Left ventricle myocardium inferior (tissue), 1 donor: ENCODE measurements around the gene TRPV5. TPM values are rescaled to one million over a fixed set of nuclear protein-coding genes. Genes with fewer than 3 reads are reported as not detected.

Experiments
- DNase-seq: peaks from one replicate; pipeline ENCODE4 v3.0.0-alpha.2; 2020
- H3K27ac ChIP-seq: fragments of 200-600 bp; replicated peaks from 2 replicates; pipeline ENCODE4 v1.8.0; 2021
- H3K27me3 ChIP-seq: fragments of 200-600 bp; 2 replicates; pipeline ENCODE4 v1.8.0; 2021; ENCODE audit warnings: low read depth
- H3K36me3 ChIP-seq: fragments of 200-600 bp; 2 replicates; pipeline ENCODE4 v1.8.0; 2021
- H3K4me1 ChIP-seq: fragments of 200-600 bp; 2 replicates; pipeline ENCODE4 v1.8.0; 2021
- H3K4me3 ChIP-seq: fragments of 200-600 bp; 2 replicates; pipeline ENCODE4 v1.8.0; 2021; ENCODE audit warnings: mild to moderate bottlenecking, moderate library complexity
- H3K9me3 ChIP-seq: fragments of 200-600 bp; replicated peaks from 2 replicates; pipeline ENCODE4 v1.8.0; 2021
- intact Hi-C: fragments of 100-400 bp; cut with micrococcal nuclease; formaldehyde crosslinking; loops from one replicate; pipeline ENCODE4 v1.11.0; 2022
- total RNA-seq: library from RNA; stranded (reverse); fragmentation: NEBNext Ultra II Directional; extraction: Animal tissue kit (Norgen Biotek cat#: 25700); gene quantifications from one replicate; pipeline ENCODE4 v1.2.1, GENCODE V29; 2021
- TF ChIP-seq, protein P1 (sequence below): fragments of 200-600 bp; IDR thresholded peaks from 2 replicates; pipeline ENCODE4 v1.8.0; 2021; ENCODE audit warnings: antibody characterized with exemption, mild to moderate bottlenecking, borderline replicate concordance
- donor health status: DM: no; HTN: yes; CAD: no; lungs with severe emphysema.

The TRPV5 gene
- total RNA-seq, 1 donor from 2014 or later = not detected

DNA sequence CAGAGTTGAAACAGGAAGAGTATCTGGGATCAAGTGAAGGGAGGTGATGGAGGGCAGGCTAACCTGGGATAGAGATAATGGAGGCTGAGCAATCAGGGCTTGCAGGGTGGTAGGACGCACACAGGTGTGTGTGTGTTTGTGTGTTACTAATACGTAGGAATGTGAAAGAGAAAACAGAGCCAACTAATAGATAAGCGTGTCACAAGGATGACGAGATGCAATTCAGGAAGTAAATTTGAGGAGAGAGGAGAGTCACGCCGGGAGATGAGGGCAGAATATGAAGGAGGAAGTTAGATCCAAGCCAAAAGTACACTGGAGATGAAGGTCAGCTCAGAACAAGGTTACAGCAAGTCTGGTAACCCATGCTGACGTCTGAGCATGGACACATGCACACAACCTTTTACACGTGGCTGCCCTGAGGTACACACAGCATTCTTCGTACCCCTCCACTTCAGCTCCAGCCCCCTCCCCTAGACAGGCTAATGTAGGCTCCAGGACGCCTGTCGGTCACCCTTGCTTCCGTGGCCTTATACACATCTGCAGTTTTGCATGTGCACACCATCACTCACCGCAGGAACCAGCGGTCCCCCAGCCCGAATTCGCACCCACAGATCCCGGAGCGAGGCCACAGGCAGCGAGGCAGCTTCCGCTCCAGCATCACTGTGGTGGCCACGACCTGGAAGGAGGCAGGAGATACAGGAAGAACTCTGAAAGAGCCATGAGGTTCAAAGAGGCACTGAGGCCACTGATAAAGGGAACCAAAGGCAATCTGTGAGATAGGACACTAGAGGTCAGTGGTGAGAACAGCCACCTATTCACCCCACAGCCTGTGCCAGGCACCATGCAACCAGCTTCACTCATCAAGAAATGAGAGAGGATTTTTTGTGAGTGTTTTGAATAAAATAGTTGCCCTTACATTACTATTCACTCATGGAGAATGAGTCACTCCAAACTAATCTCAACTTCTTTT is 24.3 kb downstream of the TRPV5 start:
- Histone ChIP-seq H3K4me1 (no peaks in the 10 kb centered on the region), H3K9me3 (peaks cover 12% of the 10 kb centered on the region), H3K27ac (no peak overlapping the region), H3K27me3 (peaks cover 54% of the 10 kb centered on the region), H3K4me3 (no peak overlapping the region), H3K36me3 (no peaks in the 10 kb centered on the region)
- DNase-seq = no peak
- intact Hi-C loops = no loop called here
- TF ChIP-seq, protein P1, sequence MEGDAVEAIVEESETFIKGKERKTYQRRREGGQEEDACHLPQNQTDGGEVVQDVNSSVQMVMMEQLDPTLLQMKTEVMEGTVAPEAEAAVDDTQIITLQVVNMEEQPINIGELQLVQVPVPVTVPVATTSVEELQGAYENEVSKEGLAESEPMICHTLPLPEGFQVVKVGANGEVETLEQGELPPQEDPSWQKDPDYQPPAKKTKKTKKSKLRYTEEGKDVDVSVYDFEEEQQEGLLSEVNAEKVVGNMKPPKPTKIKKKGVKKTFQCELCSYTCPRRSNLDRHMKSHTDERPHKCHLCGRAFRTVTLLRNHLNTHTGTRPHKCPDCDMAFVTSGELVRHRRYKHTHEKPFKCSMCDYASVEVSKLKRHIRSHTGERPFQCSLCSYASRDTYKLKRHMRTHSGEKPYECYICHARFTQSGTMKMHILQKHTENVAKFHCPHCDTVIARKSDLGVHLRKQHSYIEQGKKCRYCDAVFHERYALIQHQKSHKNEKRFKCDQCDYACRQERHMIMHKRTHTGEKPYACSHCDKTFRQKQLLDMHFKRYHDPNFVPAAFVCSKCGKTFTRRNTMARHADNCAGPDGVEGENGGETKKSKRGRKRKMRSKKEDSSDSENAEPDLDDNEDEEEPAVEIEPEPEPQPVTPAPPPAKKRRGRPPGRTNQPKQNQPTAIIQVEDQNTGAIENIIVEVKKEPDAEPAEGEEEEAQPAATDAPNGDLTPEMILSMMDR = peak; percentile 17

DNA sequence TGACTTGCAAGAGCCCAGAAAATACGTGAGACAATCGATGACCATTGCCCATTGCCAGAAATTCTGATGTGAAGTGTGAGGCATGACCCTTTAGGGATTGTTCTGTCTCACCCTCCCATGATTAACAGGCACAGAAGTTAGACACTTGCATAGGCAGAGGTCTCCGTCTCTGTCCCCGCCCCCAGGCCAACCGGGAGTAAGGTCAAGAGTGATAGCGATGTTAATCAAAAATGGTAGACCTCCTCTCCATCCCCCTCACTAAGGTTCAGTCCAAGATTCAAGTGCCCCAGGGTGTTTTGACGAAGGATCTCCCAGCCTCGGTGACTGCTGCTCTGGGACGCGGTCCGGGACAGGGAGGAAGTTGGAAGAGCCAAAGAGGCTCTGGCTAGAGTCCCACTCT is 25.3 kb downstream of the TRPV5 start:
- Histone ChIP-seq H3K4me3 (no peak overlapping the region), H3K4me1 (no peaks in the 10 kb centered on the region), H3K36me3 (no peaks in the 10 kb centered on the region), H3K9me3 (peaks cover 20% of the 10 kb centered on the region), H3K27ac (no peak overlapping the region), H3K27me3 (peaks cover 48% of the 10 kb centered on the region)
- TF ChIP-seq, protein P1 = no peak
- intact Hi-C loops = no loop called here
- DNase-seq = no peak

DNA sequence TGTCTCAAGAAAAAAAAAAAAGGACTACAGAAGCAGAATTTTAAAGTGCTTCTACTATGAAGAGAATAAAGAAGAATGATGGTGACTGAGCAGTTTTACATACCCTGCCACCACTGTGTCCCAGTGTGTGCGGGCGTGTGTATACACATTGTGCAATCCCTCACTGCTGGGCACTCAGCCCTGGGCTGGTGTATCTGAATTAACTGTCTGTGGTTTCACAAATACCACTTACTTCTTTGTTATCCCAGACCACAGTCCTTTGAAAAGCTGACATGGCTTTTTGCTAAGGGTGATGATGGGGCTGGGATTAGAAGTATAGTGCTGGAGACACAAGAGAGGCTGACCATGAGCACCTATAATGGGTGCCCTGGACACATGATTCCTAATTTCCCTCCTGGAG is 26.9 kb downstream of the TRPV5 start:
- H3K36me3 ChIP-seq = no peaks in the 10 kb centered on the region
- peaks cover 34% of the 10 kb centered on the region for H3K27me3 ChIP-seq
- TF ChIP-seq, protein P1 = no peak
- H3K9me3 ChIP-seq = peaks cover 20% of the 10 kb centered on the region
- intact Hi-C loops = no loop called here
- no peak overlapping the region for H3K27ac ChIP-seq
- no peaks in the 10 kb centered on the region for H3K4me1 ChIP-seq
- DNase-seq = no peak
- H3K4me3 ChIP-seq = no peak overlapping the region

DNA sequence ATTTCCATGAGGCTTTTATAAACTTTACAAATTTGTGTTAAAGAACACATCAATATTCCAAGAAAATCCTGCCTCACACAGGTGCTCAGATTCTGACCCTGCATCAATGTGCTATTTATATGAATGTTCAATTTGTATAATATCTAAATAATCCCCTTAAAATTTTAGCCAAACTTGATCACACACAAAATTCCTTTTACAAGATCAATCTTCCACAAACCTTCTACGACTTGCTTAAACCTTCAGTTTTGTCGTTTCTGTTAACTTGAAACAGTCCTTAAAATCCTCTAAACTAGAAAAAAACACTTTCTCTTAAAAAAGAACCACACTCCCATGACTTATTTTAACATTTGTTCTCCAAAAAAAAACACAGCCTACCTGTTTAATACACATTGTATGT is 27.8 kb downstream of the TRPV5 start:
- H3K27ac ChIP-seq = no peak overlapping the region
- peaks cover 26% of the 10 kb centered on the region for H3K27me3 ChIP-seq
- no peaks in the 10 kb centered on the region for H3K36me3 ChIP-seq
- H3K4me3 ChIP-seq = no peak overlapping the region
- H3K9me3 ChIP-seq = peaks cover 20% of the 10 kb centered on the region
- DNase-seq = no peak
- TF ChIP-seq, protein P1 = no peak
- intact Hi-C loops = no loop called here
- no peaks in the 10 kb centered on the region for H3K4me1 ChIP-seq

DNA sequence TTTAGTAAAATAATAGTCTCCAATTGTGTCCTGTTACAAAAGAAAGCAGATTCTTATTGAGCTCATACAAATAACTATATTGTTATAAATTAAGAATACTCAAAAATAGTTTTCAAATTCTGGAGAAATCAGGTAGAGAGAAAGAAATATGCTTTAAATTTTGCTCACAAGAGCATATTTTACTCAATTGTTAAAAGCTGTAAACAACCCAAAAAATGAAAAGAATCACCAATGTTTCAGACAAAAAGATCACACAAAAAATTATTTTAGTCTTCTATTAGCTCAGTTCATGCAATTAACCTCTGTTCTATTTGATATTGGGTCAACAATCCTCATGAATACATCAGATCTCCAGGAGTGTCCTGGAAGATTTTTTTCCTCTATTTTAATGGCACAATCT is 29.4 kb downstream of the TRPV5 start:
- no peaks in the 10 kb centered on the region for H3K4me1 ChIP-seq
- no peaks in the 10 kb centered on the region for H3K36me3 ChIP-seq
- H3K27ac ChIP-seq = no peak overlapping the region
- peaks cover 20% of the 10 kb centered on the region for H3K9me3 ChIP-seq
- DNase-seq = no peak
- peaks cover 15% of the 10 kb centered on the region for H3K27me3 ChIP-seq
- TF ChIP-seq, protein P1 = no peak
- H3K4me3 ChIP-seq = no peak overlapping the region
- intact Hi-C loops = no loop called here
